ENCODE measurements around the gene CBFA2T2.
"Not testable (repeated sequence)": the region's sequence is repeated elsewhere in the genome, so short reads cannot be mapped to it uniquely, and the experiment has no call there.

Gene CBFA2T2

GRCh38 chr20:33540427-33540826, 50.5 kb downstream of the CBFA2T2 start:
- peaks cover 7% of the 10 kb centered on the region for H3K36me3 Mint-ChIP-seq (ENCODE audit: low read depth)
- H3K4me3 Mint-ChIP-seq: no peak overlapping the region
- no peak overlapping the region for H3K27ac Mint-ChIP-seq
- H3K9me3 Mint-ChIP-seq: peaks cover 6% of the 10 kb centered on the region
- H3K4me1 Mint-ChIP-seq (ENCODE audit: low read depth): peaks cover 7% of the 10 kb centered on the region
- H3K27me3 Mint-ChIP-seq (ENCODE audit: low read depth): no peaks in the 10 kb centered on the region

DNA sequence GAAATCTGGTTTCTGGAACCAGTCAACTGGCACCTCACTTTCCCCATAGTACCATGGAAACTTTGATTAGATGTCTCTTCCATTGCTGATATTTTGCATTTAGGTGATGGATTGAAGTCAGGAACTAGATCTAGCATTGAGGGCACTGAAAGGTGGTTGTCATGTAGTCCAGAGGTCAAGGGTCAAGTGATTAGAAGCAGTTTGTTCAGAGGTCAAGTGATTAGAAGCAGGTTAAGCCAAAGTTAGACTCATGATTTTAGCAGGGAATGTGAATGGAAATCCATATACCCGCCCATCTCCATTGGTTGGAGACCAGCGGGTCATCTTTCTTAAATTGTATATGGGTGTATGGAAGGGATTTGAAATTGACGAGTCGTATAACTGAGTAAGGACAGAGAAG, 51.2 kb downstream of the CBFA2T2 start:
- no peaks in the 10 kb centered on the region for H3K27me3 Mint-ChIP-seq (ENCODE audit: low read depth)
- peaks cover 6% of the 10 kb centered on the region for H3K9me3 Mint-ChIP-seq
- no peak overlapping the region for H3K4me3 Mint-ChIP-seq
- peaks cover 7% of the 10 kb centered on the region for H3K36me3 Mint-ChIP-seq (ENCODE audit: low read depth)
- H3K4me1 Mint-ChIP-seq (ENCODE audit: low read depth): peaks cover 7% of the 10 kb centered on the region
- no peak overlapping the region for H3K27ac Mint-ChIP-seq

- Mint-ChIP-seq H3K27me3 (ENCODE audit: low read depth) (no peaks in the 10 kb centered on the region), H3K9me3 (peaks cover 6% of the 10 kb centered on the region), H3K27ac (no peak overlapping the region), H3K36me3 (ENCODE audit: low read depth) (peaks cover 7% of the 10 kb centered on the region), H3K4me3 (no peak overlapping the region), H3K4me1 (ENCODE audit: low read depth) (peaks cover 7% of the 10 kb centered on the region)
These were observed 51.9 kb downstream of the CBFA2T2 start for GRCh38 chr20:33541797-33542196.

GRCh38 chr20:33545763-33546162, 55.9 kb downstream of the CBFA2T2 start:
- Mint-ChIP-seq H3K27me3 (ENCODE audit: low read depth) (no peaks in the 10 kb centered on the region), H3K4me1 (ENCODE audit: low read depth) (peaks cover 2% of the 10 kb centered on the region), H3K36me3 (ENCODE audit: low read depth) (peaks cover under 1% of the 10 kb centered on the region), H3K4me3 (no peak overlapping the region), H3K9me3 (no peaks in the 10 kb centered on the region), H3K27ac (no peak overlapping the region)

GRCh38 chr20:33549229-33549999, 59.5 kb downstream of the CBFA2T2 start:
- Mint-ChIP-seq H3K4me3 (no peak overlapping the region), H3K9me3 (no peaks in the 10 kb centered on the region), H3K27me3 (ENCODE audit: low read depth) (no peaks in the 10 kb centered on the region), H3K36me3 (ENCODE audit: low read depth) (peaks cover 5% of the 10 kb centered on the region), H3K27ac (no peak overlapping the region), H3K4me1 (ENCODE audit: low read depth) (peaks cover 5% of the 10 kb centered on the region)

DNA sequence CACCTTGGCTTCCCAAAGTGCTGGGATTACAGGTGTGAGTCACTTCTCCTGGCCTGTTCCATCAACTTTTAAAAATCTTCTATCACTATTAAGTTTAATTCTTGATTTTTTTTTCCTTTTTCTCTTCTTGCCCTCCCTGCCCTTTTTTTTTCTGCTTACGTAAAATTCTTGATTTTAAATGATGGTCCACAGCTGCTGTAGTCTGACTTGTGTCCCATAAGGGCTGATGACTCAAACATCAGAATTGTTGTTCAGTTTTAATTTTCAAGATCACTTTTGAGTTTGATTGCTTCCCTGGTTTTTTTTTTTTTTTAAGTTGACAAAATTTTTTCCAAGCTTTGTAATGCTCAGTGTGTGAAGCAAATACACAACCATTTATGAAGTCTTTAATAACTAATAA, 61.9 kb downstream of the CBFA2T2 start:
- Mint-ChIP-seq H3K4me3 (no peak overlapping the region), H3K27me3 (ENCODE audit: low read depth) (no peaks in the 10 kb centered on the region), H3K27ac (no peak overlapping the region), H3K9me3 (no peaks in the 10 kb centered on the region), H3K36me3 (ENCODE audit: low read depth) (peaks cover 8% of the 10 kb centered on the region), H3K4me1 (ENCODE audit: low read depth) (peaks cover 17% of the 10 kb centered on the region)

DNA sequence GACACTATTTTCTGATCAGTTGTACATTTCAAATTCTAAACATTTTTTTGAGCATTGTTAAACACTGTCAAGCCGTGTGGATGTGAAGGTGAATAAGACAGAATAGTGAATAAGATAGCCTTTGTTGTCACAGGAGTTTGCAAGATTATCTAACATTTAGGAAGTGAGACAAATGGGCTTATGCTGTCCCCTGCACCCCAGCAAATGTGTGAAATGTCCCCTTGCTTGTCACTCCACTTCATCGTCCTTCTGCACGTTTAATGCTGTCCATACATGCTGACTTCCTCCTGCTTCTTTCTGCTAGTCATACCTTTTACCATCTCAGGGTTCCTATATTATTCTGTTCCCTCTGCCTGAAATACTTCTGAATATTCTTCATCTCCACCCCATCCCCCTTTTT, 62.6 kb downstream of the CBFA2T2 start:
- Mint-ChIP-seq H3K27me3 (ENCODE audit: low read depth) (no peaks in the 10 kb centered on the region), H3K9me3 (no peaks in the 10 kb centered on the region), H3K27ac (no peak overlapping the region), H3K4me1 (ENCODE audit: low read depth) (peaks cover 17% of the 10 kb centered on the region), H3K4me3 (no peak overlapping the region), H3K36me3 (ENCODE audit: low read depth) (peaks cover 13% of the 10 kb centered on the region)

- Mint-ChIP-seq H3K4me3 (no peak overlapping the region), H3K36me3 (ENCODE audit: low read depth) (peaks cover 16% of the 10 kb centered on the region), H3K9me3 (no peaks in the 10 kb centered on the region), H3K27ac (no peak overlapping the region), H3K4me1 (ENCODE audit: low read depth) (peaks cover 17% of the 10 kb centered on the region), H3K27me3 (ENCODE audit: low read depth) (no peaks in the 10 kb centered on the region)
These were observed 63.6 kb downstream of the CBFA2T2 start for GRCh38 chr20:33553516-33553915.

DNA sequence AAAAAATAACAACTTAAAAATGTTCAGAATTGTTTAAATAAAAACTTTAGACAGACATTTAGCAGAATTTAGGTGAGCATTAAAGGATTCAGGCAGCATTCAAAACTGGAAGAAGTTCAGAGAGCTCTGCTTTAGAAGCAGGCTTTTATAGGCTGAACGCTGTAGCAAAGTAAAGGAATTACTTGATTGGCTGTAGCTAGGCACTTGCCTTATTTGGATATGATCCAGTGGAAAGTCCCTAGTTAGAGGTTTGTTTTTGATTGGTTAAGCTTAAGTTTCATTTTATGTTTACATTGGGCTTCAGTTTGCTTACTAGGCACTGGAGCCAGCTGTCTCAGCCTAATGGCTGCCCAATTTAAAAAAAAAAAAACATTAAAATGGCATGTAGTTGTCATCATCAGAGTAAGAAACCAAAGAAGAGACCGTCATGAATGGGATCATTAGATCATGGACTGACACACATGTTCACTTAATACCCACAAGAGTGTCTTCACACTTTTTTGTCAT, 65.1 kb downstream of the CBFA2T2 start:
- H3K36me3 Mint-ChIP-seq (ENCODE audit: low read depth): peaks cover 20% of the 10 kb centered on the region
- no peaks in the 10 kb centered on the region for H3K27me3 Mint-ChIP-seq (ENCODE audit: low read depth)
- H3K9me3 Mint-ChIP-seq: no peaks in the 10 kb centered on the region
- H3K4me3 Mint-ChIP-seq: peak overlapping the region; percentile 34
- H3K27ac Mint-ChIP-seq: peak overlapping the region; percentile 92
- peaks cover 17% of the 10 kb centered on the region for H3K4me1 Mint-ChIP-seq (ENCODE audit: low read depth)

- H3K27ac Mint-ChIP-seq: peak overlapping the region; percentile 92
- no peaks in the 10 kb centered on the region for H3K9me3 Mint-ChIP-seq
- peak overlapping the region; percentile 66 for H3K4me3 Mint-ChIP-seq
- peaks cover 20% of the 10 kb centered on the region for H3K36me3 Mint-ChIP-seq (ENCODE audit: low read depth)
- H3K27me3 Mint-ChIP-seq (ENCODE audit: low read depth): no peaks in the 10 kb centered on the region
- H3K4me1 Mint-ChIP-seq (ENCODE audit: low read depth): peaks cover 17% of the 10 kb centered on the region
These were observed 65.9 kb downstream of the CBFA2T2 start for GRCh38 chr20:33555755-33556154.

DNA sequence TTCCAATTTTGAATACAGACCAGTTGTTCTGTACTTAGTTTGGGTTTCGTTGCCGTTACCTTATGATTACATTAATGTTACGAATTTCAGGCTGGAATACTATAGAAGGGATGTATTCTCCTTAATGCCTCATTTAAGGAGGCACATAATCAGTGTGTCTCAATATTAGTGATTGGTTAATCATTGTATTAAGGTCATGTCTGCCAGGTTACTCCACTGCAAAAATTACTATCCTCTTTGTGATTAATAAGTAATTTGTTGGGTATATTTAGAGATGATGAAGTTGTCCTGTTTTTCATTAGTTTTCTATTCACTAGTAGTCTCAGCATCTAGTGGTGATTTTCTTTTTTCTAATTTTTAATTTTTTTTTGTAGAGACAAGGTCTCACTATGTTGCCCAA, 66.3 kb downstream of the CBFA2T2 start:
- H3K9me3 Mint-ChIP-seq: no peaks in the 10 kb centered on the region
- H3K27me3 Mint-ChIP-seq (ENCODE audit: low read depth): no peaks in the 10 kb centered on the region
- peaks cover 18% of the 10 kb centered on the region for H3K36me3 Mint-ChIP-seq (ENCODE audit: low read depth)
- H3K4me3 Mint-ChIP-seq: peak overlapping the region; percentile 66
- peaks cover 17% of the 10 kb centered on the region for H3K4me1 Mint-ChIP-seq (ENCODE audit: low read depth)
- H3K27ac Mint-ChIP-seq: peak overlapping the region; percentile 92

DNA sequence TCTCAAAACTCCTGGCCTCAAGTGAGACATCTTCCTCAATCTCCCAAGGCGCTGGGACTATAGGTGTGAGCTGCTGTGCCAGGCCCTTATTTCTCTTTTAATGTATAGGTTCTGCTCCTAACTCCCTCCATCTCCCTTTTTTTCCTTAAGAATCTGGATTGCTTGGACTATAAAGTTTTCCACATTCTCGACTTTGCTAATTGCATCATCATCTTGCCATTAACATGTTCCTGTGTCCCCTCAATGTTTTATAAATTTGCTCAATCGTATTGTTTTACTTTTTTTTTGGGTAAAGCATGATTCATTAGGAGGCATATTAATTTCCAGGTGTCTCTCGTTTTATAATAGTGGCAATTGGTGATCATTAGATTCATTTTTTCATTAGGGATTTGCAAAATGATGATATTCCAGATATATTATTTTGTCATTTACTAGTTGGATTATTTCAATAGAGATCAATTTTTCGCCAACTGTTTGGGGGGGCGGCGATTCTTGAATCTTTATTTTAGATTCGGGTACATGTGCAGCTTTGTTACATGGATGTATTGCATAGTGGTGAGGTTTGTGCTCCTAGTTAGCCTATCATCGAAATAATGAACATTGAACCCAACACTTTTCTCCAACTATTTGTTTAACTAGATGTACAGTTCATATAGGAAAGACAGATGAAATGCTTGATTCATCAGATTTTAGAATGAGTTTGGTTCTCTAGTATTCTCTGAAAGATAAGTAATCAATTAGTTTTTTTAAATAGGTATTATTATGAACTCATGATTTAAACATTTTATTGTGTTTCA, 68.7 kb downstream of the CBFA2T2 start:
- H3K4me3 Mint-ChIP-seq: no peak overlapping the region
- no peaks in the 10 kb centered on the region for H3K9me3 Mint-ChIP-seq
- peak overlapping the region; percentile 64 for H3K27ac Mint-ChIP-seq
- no peaks in the 10 kb centered on the region for H3K27me3 Mint-ChIP-seq (ENCODE audit: low read depth)
- H3K4me1 Mint-ChIP-seq (ENCODE audit: low read depth): peaks cover 14% of the 10 kb centered on the region
- H3K36me3 Mint-ChIP-seq (ENCODE audit: low read depth): peaks cover 15% of the 10 kb centered on the region

GRCh38 chr20:33559212-33559611, 69.3 kb downstream of the CBFA2T2 start:
- H3K9me3 Mint-ChIP-seq: no peaks in the 10 kb centered on the region
- H3K27ac Mint-ChIP-seq: no peak overlapping the region
- H3K27me3 Mint-ChIP-seq (ENCODE audit: low read depth): no peaks in the 10 kb centered on the region
- peaks cover 14% of the 10 kb centered on the region for H3K4me1 Mint-ChIP-seq (ENCODE audit: low read depth)
- H3K36me3 Mint-ChIP-seq (ENCODE audit: low read depth): peaks cover 15% of the 10 kb centered on the region
- no peak overlapping the region for H3K4me3 Mint-ChIP-seq

- Mint-ChIP-seq H3K4me3 (no peak overlapping the region), H3K4me1 (ENCODE audit: low read depth) (peaks cover 13% of the 10 kb centered on the region), H3K9me3 (no peaks in the 10 kb centered on the region), H3K36me3 (ENCODE audit: low read depth) (peaks cover 15% of the 10 kb centered on the region), H3K27ac (no peak overlapping the region), H3K27me3 (ENCODE audit: low read depth) (no peaks in the 10 kb centered on the region)
These were observed 70.1 kb downstream of the CBFA2T2 start for GRCh38 chr20:33560026-33560425.

- not testable (repeated sequence) for H3K27me3 Mint-ChIP-seq (ENCODE audit: low read depth); H3K27ac Mint-ChIP-seq; H3K4me1 Mint-ChIP-seq (ENCODE audit: low read depth); H3K9me3 Mint-ChIP-seq; H3K4me3 Mint-ChIP-seq
- H3K36me3 Mint-ChIP-seq (ENCODE audit: low read depth): peaks cover 15% of the 10 kb centered on the region
These were observed 71.2 kb downstream of the CBFA2T2 start for GRCh38 chr20:33561053-33561452.

Data from T-helper 1 cell treated with Interleukin-12 subunit alpha and Interleukin-12 subunit beta and Interleukin-4 antibody, amounts not matched to agents 30 μg/mL and 1 μg/mL, for 36 hours (primary cell).